Activated CD4-positive, alpha-beta T cell treated with anti-CD3 and anti-CD28 coated beads, Interleukin-2, amount 10 ng/mL, durations not matched to agents 24 days and 14 days (primary cell): ENCODE results near the gene HES4. TPM values are rescaled to one million over a fixed set of nuclear protein-coding genes. Genes with fewer than 3 reads are reported as not detected.

ENCODE experiments used
- DNase-seq: peaks from one replicate; pipeline ENCODE4 v3.0.0; 2022
- H3K27ac Mint-ChIP-seq: one replicate; pipeline ENCODE4 v1.8.0; 2022; ENCODE audit warnings: mild to moderate bottlenecking, mixed read lengths
- H3K27me3 Mint-ChIP-seq: one replicate; pipeline ENCODE4 v1.8.0; 2022; ENCODE audit warnings: mixed read lengths
- H3K36me3 Mint-ChIP-seq: one replicate; pipeline ENCODE4 v1.8.0; 2022; ENCODE audit warnings: low read depth, mild to moderate bottlenecking, mixed read lengths
- H3K4me1 Mint-ChIP-seq: one replicate; pipeline ENCODE4 v1.8.0; 2021; ENCODE audit warnings: mixed read lengths
- H3K4me3 Mint-ChIP-seq: one replicate; pipeline ENCODE4 v1.8.0; 2022; ENCODE audit warnings: mild to moderate bottlenecking, moderate library complexity, mixed read lengths
- H3K9me3 Mint-ChIP-seq: one replicate; pipeline ENCODE4 v1.8.0; 2021; ENCODE audit warnings: mixed read lengths
- intact Hi-C: fragments of 100-400 bp; cut with micrococcal nuclease; formaldehyde crosslinking; loops from one replicate; pipeline ENCODE4 v1.15.1; 2023
- total RNA-seq: library from RNA; stranded (reverse); gene quantifications from 2 replicates; pipeline ENCODE4 v1.2.3, GENCODE V29; 2022

Gene HES4
- total RNA-seq, 1 donor from 2014 or later = 2.8 TPM

GRCh38 chr1:1005774-1006304, 5.9 kb upstream of the HES4 start:
- H3K4me3 Mint-ChIP-seq = no peak overlapping the region
- no peak overlapping the region for H3K27ac Mint-ChIP-seq
- peaks cover 10% of the 10 kb centered on the region for H3K4me1 Mint-ChIP-seq
- no peaks in the 10 kb centered on the region for H3K36me3 Mint-ChIP-seq
- H3K9me3 Mint-ChIP-seq = no peaks in the 10 kb centered on the region
- intact Hi-C loops = no loop called here
- no peak for DNase-seq
- H3K27me3 Mint-ChIP-seq = peaks cover 29% of the 10 kb centered on the region

- Mint-ChIP-seq H3K4me3 (peak overlapping the region; percentile 60), H3K27ac (no peak overlapping the region), H3K4me1 (peaks cover 12% of the 10 kb centered on the region), H3K9me3 (no peaks in the 10 kb centered on the region), H3K36me3 (no peaks in the 10 kb centered on the region), H3K27me3 (peaks cover 31% of the 10 kb centered on the region)
- intact Hi-C loops = loop anchor here (5.0 kb wide), 1 partner anchor 57 kb away; no protein-coding TSS in a partner anchor
- peak; percentile 76 for DNase-seq
These were observed 5.1 kb upstream of the HES4 start for GRCh38 chr1:1004780-1005697.

- no peak for DNase-seq
- H3K4me3 Mint-ChIP-seq = peak overlapping the region; percentile 60
- no peak overlapping the region for H3K27ac Mint-ChIP-seq
- intact Hi-C loops = loop anchor here (5.0 kb wide), 1 partner anchor 58 kb away; no protein-coding TSS in a partner anchor
- no peaks in the 10 kb centered on the region for H3K36me3 Mint-ChIP-seq
- H3K9me3 Mint-ChIP-seq = no peaks in the 10 kb centered on the region
- H3K27me3 Mint-ChIP-seq = peaks cover 31% of the 10 kb centered on the region
- peaks cover 12% of the 10 kb centered on the region for H3K4me1 Mint-ChIP-seq
These were observed 4.5 kb upstream of the HES4 start for GRCh38 chr1:1004420-1004779.

GRCh38 chr1:1003618-1004419, 3.9 kb upstream of the HES4 start:
- intact Hi-C loops = loop anchor here (5.0 kb wide), 1 partner anchor 58 kb away; no protein-coding TSS in a partner anchor
- Mint-ChIP-seq H3K4me1 (peaks cover 12% of the 10 kb centered on the region), H3K27ac (no peak overlapping the region), H3K27me3 (peaks cover 30% of the 10 kb centered on the region), H3K9me3 (no peaks in the 10 kb centered on the region), H3K4me3 (no peak overlapping the region), H3K36me3 (no peaks in the 10 kb centered on the region)
- DNase-seq = no peak

- peak overlapping the region; percentile 66 for H3K4me3 Mint-ChIP-seq
- intact Hi-C loops = loop anchor here (5.0 kb wide), 1 partner anchor 61 kb away; no protein-coding TSS in a partner anchor
These were observed 1.3 kb upstream of the HES4 start for GRCh38 chr1:1001057-1001783.

GRCh38 chr1:1000357-1001056, 610 bp upstream of the HES4 start:
- intact Hi-C loops = loop anchor here (5.0 kb wide), 1 partner anchor 62 kb away; no protein-coding TSS in a partner anchor
- H3K36me3 Mint-ChIP-seq = no peaks in the 10 kb centered on the region
- peak; percentile 91 for DNase-seq
- H3K4me3 Mint-ChIP-seq = peak overlapping the region; percentile 66
- no peaks in the 10 kb centered on the region for H3K9me3 Mint-ChIP-seq
- H3K27ac Mint-ChIP-seq = peak overlapping the region; percentile 89
- H3K4me1 Mint-ChIP-seq = peaks cover 14% of the 10 kb centered on the region
- H3K27me3 Mint-ChIP-seq = peaks cover 36% of the 10 kb centered on the region

More at GRCh38 chr1:1001057-1001783, 1.3 kb upstream of the HES4 start:
- H3K36me3 Mint-ChIP-seq = no peaks in the 10 kb centered on the region
- H3K27ac Mint-ChIP-seq = no peak overlapping the region
- no peaks in the 10 kb centered on the region for H3K9me3 Mint-ChIP-seq
- no peak for DNase-seq
- H3K27me3 Mint-ChIP-seq = peaks cover 32% of the 10 kb centered on the region
- peaks cover 12% of the 10 kb centered on the region for H3K4me1 Mint-ChIP-seq

GRCh38 chr1:998995-999724, 737 bp downstream of the HES4 start:
- peaks cover 33% of the 10 kb centered on the region for H3K27me3 Mint-ChIP-seq
- no peaks in the 10 kb centered on the region for H3K9me3 Mint-ChIP-seq
- H3K4me1 Mint-ChIP-seq = peaks cover 5% of the 10 kb centered on the region
- H3K36me3 Mint-ChIP-seq = no peaks in the 10 kb centered on the region
- peak; percentile 77 for DNase-seq
- intact Hi-C loops = no loop called here
- peak overlapping the region; percentile 37 for H3K4me3 Mint-ChIP-seq
- H3K27ac Mint-ChIP-seq = no peak overlapping the region

GRCh38 chr1:998745-998994, 1.2 kb downstream of the HES4 start:
- Mint-ChIP-seq H3K9me3 (no peaks in the 10 kb centered on the region), H3K36me3 (no peaks in the 10 kb centered on the region), H3K27ac (no peak overlapping the region), H3K4me1 (peaks cover 5% of the 10 kb centered on the region), H3K27me3 (peaks cover 32% of the 10 kb centered on the region), H3K4me3 (no peak overlapping the region)
- no peak for DNase-seq
- intact Hi-C loops = no loop called here

- no peaks in the 10 kb centered on the region for H3K36me3 Mint-ChIP-seq
- no peak overlapping the region for H3K4me3 Mint-ChIP-seq
- intact Hi-C loops = no loop called here
- no peaks in the 10 kb centered on the region for H3K9me3 Mint-ChIP-seq
- no peak overlapping the region for H3K27ac Mint-ChIP-seq
- DNase-seq = no peak
- H3K27me3 Mint-ChIP-seq = peaks cover 30% of the 10 kb centered on the region
- peaks cover 5% of the 10 kb centered on the region for H3K4me1 Mint-ChIP-seq
These were observed 1.7 kb downstream of the HES4 start for GRCh38 chr1:997993-998744.

GRCh38 chr1:997713-997992, 2.2 kb downstream of the HES4 start:
- peaks cover 6% of the 10 kb centered on the region for H3K4me1 Mint-ChIP-seq
- H3K4me3 Mint-ChIP-seq = no peak overlapping the region
- intact Hi-C loops = no loop called here
- H3K36me3 Mint-ChIP-seq = no peaks in the 10 kb centered on the region
- peaks cover 28% of the 10 kb centered on the region for H3K27me3 Mint-ChIP-seq
- no peak for DNase-seq
- H3K27ac Mint-ChIP-seq = no peak overlapping the region
- no peaks in the 10 kb centered on the region for H3K9me3 Mint-ChIP-seq

- Mint-ChIP-seq H3K36me3 (peaks cover 2% of the 10 kb centered on the region), H3K4me3 (no peak overlapping the region), H3K27ac (no peak overlapping the region), H3K4me1 (peaks cover 8% of the 10 kb centered on the region), H3K27me3 (peaks cover 26% of the 10 kb centered on the region), H3K9me3 (no peaks in the 10 kb centered on the region)
- no peak for DNase-seq
- intact Hi-C loops = no loop called here
These were observed 2.8 kb downstream of the HES4 start for GRCh38 chr1:996851-997712.
